Smooth muscle cell (in vitro differentiated cells): ENCODE results near the gene OR2Z1. TPM values are rescaled to one million over a fixed set of nuclear protein-coding genes. Genes with fewer than 3 reads are reported as not detected.
"Not testable (repeated sequence)": the region's sequence is repeated elsewhere in the genome, so short reads cannot be mapped to it uniquely, and the experiment has no call there.

Experiments
- DNase-seq: peaks from one replicate; lab custom pipeline; 2025; ENCODE audit not compliant: unreplicated experiment; lab: John Stamatoyannopoulos, UW
- H2AFZ ChIP-seq: fragments of 200-600 bp; sonication (generic); 2 replicates; pipeline ENCODE4 v1.6.0; 2016; ENCODE audit warnings: antibody characterized with exemption, low read depth, mild to moderate bottlenecking
- H3F3A ChIP-seq: fragments of 200-600 bp; sonication (generic); 2 replicates; pipeline ENCODE4 v1.6.0; 2017; ENCODE audit warnings: antibody characterized with exemption, low read depth
- H3K27ac ChIP-seq: fragments of 200-600 bp; sonication (generic); 2 replicates; pipeline ENCODE4 v1.5.1; 2016; ENCODE audit warnings: low read depth, mild to moderate bottlenecking
- H3K27me3 ChIP-seq: fragments of 200-600 bp; sonication (generic); 2 replicates; pipeline ENCODE4 v1.6.1; 2016; ENCODE audit warnings: low read depth, mild to moderate bottlenecking
- H3K36me3 ChIP-seq: fragments of 200-600 bp; sonication (generic); 2 replicates; pipeline ENCODE4 v1.5.1; 2016; ENCODE audit warnings: low read depth
- H3K4me1 ChIP-seq: fragments of 200-600 bp; sonication (generic); 2 replicates; pipeline ENCODE4 v1.5.1; 2016; ENCODE audit warnings: low read depth
- H3K4me2 ChIP-seq: fragments of 200-600 bp; sonication (generic); 2 replicates; pipeline ENCODE4 v1.6.0; 2016; ENCODE audit warnings: mild to moderate bottlenecking
- H3K4me3 ChIP-seq: fragments of 200-600 bp; sonication (generic); 2 replicates; pipeline ENCODE4 v1.5.1; 2016; ENCODE audit warnings: mild to moderate bottlenecking
- H3K79me2 ChIP-seq: fragments of 200-600 bp; sonication (generic); 2 replicates; pipeline ENCODE4 v1.6.0; 2016; ENCODE audit warnings: low read depth, mild to moderate bottlenecking
- H3K9ac ChIP-seq: fragments of 200-600 bp; sonication (generic); 2 replicates; pipeline ENCODE4 v1.6.0; 2016; ENCODE audit warnings: low read depth
- H3K9me3 ChIP-seq: fragments of 200-600 bp; sonication (generic); replicated peaks from 2 replicates; pipeline ENCODE4 v1.5.1; 2016; ENCODE audit warnings: low read depth
- H4K20me1 ChIP-seq: fragments of 200-600 bp; sonication (generic); 2 replicates; pipeline ENCODE4 v1.6.0; 2016; ENCODE audit warnings: low read depth
- CTCF ChIP-seq: fragments of 200-600 bp; sonication (generic); IDR thresholded peaks from 2 replicates; pipeline ENCODE4 v1.5.1; 2017; ENCODE audit warnings: borderline replicate concordance, mild to moderate bottlenecking, antibody characterized with exemption; ENCODE audit not compliant: insufficient read depth, poor library complexity, severe bottlenecking
- WGBS: methylation state at CpG from one replicate; pipeline ENCODE4 v1.1.7; 2016; ENCODE audit warnings: low lambda C conversion rate; 5-methylcytosine and 5-hydroxymethylcytosine counted together
- polyA plus RNA-seq: library from polyadenylated mRNA; unstranded; fragments of >200 nt; fragmentation: Nextera tagmentation; extraction: Ambion mirVana; gene quantifications from 2 replicates; pipeline ENCODE4 v1.2.1, GENCODE V29; 2016
- total RNA-seq: library from RNA; depleted of rRNA; stranded (reverse); fragments of >200 nt; gene quantifications from 2 replicates; pipeline ENCODE4 v1.2.3, GENCODE V29; 2014

OR2Z1 gene
- total and polyA plus RNA-seq, 2 experiments from 2014 or later = not detected

GRCh38 chr19:8700956-8701355, 20.5 kb upstream of the OR2Z1 start:
- H3K4me2 ChIP-seq = no peak overlapping the region
- no peak overlapping the region for H3K9ac ChIP-seq
- no peaks in the 10 kb centered on the region for H3F3A ChIP-seq
- no peak overlapping the region for H3K27ac ChIP-seq
- no peaks in the 10 kb centered on the region for H3K27me3 ChIP-seq
- no peaks in the 10 kb centered on the region for H3K79me2 ChIP-seq
- no peaks in the 10 kb centered on the region for H3K36me3 ChIP-seq
- 90% methylated on average over 2 of the region's 2 CpGs for WGBS
- H3K9me3 ChIP-seq = no peaks in the 10 kb centered on the region
- no peak overlapping the region for H2AFZ ChIP-seq
- DNase-seq = no peak
- no peaks in the 10 kb centered on the region for H4K20me1 ChIP-seq
- TF ChIP-seq CTCF = no peak
- no peak overlapping the region for H3K4me3 ChIP-seq
- H3K4me1 ChIP-seq = no peaks in the 10 kb centered on the region

GRCh38 chr19:8702350-8702749, 19.1 kb upstream of the OR2Z1 start:
- TF ChIP-seq CTCF = no peak
- Histone ChIP-seq H3K27ac (no peak overlapping the region), H3K4me2 (no peak overlapping the region), H3K36me3 (no peaks in the 10 kb centered on the region), H3K9ac (no peak overlapping the region), H3F3A (no peaks in the 10 kb centered on the region), H3K27me3 (no peaks in the 10 kb centered on the region), H3K4me3 (no peak overlapping the region), H3K4me1 (no peaks in the 10 kb centered on the region), H2AFZ (no peak overlapping the region), H3K79me2 (no peaks in the 10 kb centered on the region), H4K20me1 (no peaks in the 10 kb centered on the region), H3K9me3 (no peaks in the 10 kb centered on the region)
- 56% methylated on average over 5 of the region's 5 CpGs for WGBS
- DNase-seq = no peak

GRCh38 chr19:8703223-8703622, 18.2 kb upstream of the OR2Z1 start:
- no peaks in the 10 kb centered on the region for H3F3A ChIP-seq
- H3K9ac ChIP-seq = no peak overlapping the region
- 74% methylated on average over 7 of the region's 7 CpGs for WGBS
- no peaks in the 10 kb centered on the region for H3K9me3 ChIP-seq
- no peak overlapping the region for H2AFZ ChIP-seq
- H3K4me2 ChIP-seq = no peak overlapping the region
- no peaks in the 10 kb centered on the region for H3K79me2 ChIP-seq
- no peak overlapping the region for H3K27ac ChIP-seq
- H3K36me3 ChIP-seq = no peaks in the 10 kb centered on the region
- H3K4me3 ChIP-seq = no peak overlapping the region
- no peaks in the 10 kb centered on the region for H3K27me3 ChIP-seq
- H3K4me1 ChIP-seq = no peaks in the 10 kb centered on the region
- no peak for DNase-seq
- TF ChIP-seq CTCF = no peak
- no peaks in the 10 kb centered on the region for H4K20me1 ChIP-seq

GRCh38 chr19:8705304-8705703, 16.1 kb upstream of the OR2Z1 start:
- H4K20me1 ChIP-seq, H3K27ac ChIP-seq, H2AFZ ChIP-seq, H3K36me3 ChIP-seq, DNase-seq, H3K9me3 ChIP-seq, H3K27me3 ChIP-seq, H3K79me2 ChIP-seq, H3K9ac ChIP-seq, H3K4me1 ChIP-seq, H3K4me3 ChIP-seq, H3K4me2 ChIP-seq, H3F3A ChIP-seq: not testable (repeated sequence)
- 78% methylated on average over 3 of the region's 3 CpGs for WGBS
